Coronary artery (tissue), 2 donors: ENCODE measurements around the gene SP140.

ENCODE experiments used
- DNase-seq: peaks from one replicate; pipeline ENCODE4 v3.0.0-alpha.2; 2017; ENCODE audit warnings: low spot score
- H3K27ac ChIP-seq, 2 donors: fragments of 200-600 bp; sonication (generic); one replicate each; pipeline ENCODE4 v1.5.1; 2016 to 2019
- H3K4me3 ChIP-seq: fragments of 200-600 bp; sonication (generic); 2 replicates; pipeline ENCODE4 v1.5.1; 2016; ENCODE audit warnings: mild to moderate bottlenecking, moderate library complexity
- TF ChIP-seq, protein P1 (sequence below): fragments of 200-600 bp; sonication (generic); IDR thresholded peaks from one replicate; pipeline ENCODE4 v1.5.1; 2019; ENCODE audit warnings: antibody characterized with exemption

The SP140 gene

DNA sequence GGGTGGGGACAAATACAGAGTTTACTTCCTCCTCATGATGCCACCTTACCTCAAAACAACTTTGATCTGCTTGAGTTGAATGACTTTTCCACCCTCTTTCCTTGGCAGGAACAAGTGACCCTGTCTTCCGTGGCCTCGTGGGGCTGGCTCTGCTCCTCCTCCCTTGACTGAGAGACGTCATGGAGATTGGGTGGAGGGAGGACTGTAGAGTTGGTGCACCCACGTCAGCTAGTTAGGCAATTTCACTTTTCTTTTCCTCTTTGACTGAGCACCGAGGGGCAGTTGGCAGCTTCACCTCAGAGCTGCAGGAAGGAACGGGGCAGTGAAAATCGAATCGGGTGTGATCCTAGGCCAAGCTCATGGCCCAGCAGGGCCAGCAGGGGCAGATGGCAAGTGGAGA is at the start of gene SP140:
Gene SP140 (plus strand): TSS at position 251 of the 400 bp plus-strand sequence. CDS start 109 bp downstream, at position 360.
- TF ChIP-seq, protein P1, sequence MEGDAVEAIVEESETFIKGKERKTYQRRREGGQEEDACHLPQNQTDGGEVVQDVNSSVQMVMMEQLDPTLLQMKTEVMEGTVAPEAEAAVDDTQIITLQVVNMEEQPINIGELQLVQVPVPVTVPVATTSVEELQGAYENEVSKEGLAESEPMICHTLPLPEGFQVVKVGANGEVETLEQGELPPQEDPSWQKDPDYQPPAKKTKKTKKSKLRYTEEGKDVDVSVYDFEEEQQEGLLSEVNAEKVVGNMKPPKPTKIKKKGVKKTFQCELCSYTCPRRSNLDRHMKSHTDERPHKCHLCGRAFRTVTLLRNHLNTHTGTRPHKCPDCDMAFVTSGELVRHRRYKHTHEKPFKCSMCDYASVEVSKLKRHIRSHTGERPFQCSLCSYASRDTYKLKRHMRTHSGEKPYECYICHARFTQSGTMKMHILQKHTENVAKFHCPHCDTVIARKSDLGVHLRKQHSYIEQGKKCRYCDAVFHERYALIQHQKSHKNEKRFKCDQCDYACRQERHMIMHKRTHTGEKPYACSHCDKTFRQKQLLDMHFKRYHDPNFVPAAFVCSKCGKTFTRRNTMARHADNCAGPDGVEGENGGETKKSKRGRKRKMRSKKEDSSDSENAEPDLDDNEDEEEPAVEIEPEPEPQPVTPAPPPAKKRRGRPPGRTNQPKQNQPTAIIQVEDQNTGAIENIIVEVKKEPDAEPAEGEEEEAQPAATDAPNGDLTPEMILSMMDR: no peak
- Histone ChIP-seq H3K4me3 (peak within 1 kb of the TSS; percentile 28), H3K27ac (peak within 1 kb of the TSS in 1 of 2 donors; percentile 21)
- no peak for DNase-seq

GRCh38 chr2:230176996-230177395 is 48.5 kb upstream of the SP140 start:
- H3K4me3 ChIP-seq: no peak overlapping the region
- TF ChIP-seq, protein P1: no peak
- no peak for DNase-seq
- no peak overlapping the region for H3K27ac ChIP-seq

GRCh38 chr2:230178546-230179485 is 46.7 kb upstream of the SP140 start:
- Histone ChIP-seq H3K4me3 (no peak overlapping the region), H3K27ac (no peak overlapping the region)
- TF ChIP-seq, protein P1: no peak
- no peak for DNase-seq

GRCh38 chr2:230179907-230180306 is 45.6 kb upstream of the SP140 start:
- no peak for DNase-seq
- no peak overlapping the region for H3K27ac ChIP-seq
- TF ChIP-seq, protein P1: no peak
- H3K4me3 ChIP-seq: no peak overlapping the region

DNA sequence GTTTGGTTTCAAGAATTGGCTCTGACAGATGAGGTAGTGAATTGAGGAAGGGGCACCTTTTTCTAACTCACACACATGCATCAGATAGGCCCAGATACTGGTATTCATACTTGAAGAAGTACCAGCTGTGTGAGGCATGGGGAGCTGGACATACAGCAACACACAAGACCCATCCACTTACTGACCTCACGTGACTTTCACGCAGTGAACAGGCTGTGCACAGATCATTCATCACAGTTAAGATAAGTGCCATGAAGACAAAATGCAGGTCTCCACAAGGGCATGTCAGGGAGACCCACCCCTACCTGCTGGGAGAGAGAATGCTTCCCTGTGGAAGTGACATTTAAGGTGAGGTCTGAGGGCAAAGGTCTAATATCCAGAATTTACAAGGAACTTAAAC is 44.3 kb upstream of the SP140 start:
- no peak overlapping the region for H3K27ac ChIP-seq
- H3K4me3 ChIP-seq: no peak overlapping the region
- TF ChIP-seq, protein P1: no peak
- no peak for DNase-seq

GRCh38 chr2:230184727-230185578 is 40.6 kb upstream of the SP140 start:
- TF ChIP-seq, protein P1: no peak
- H3K27ac ChIP-seq: no peak overlapping the region
- DNase-seq: no peak
- no peak overlapping the region for H3K4me3 ChIP-seq
